ENCODE results near the gene RIPPLY3.

Gene RIPPLY3

DNA sequence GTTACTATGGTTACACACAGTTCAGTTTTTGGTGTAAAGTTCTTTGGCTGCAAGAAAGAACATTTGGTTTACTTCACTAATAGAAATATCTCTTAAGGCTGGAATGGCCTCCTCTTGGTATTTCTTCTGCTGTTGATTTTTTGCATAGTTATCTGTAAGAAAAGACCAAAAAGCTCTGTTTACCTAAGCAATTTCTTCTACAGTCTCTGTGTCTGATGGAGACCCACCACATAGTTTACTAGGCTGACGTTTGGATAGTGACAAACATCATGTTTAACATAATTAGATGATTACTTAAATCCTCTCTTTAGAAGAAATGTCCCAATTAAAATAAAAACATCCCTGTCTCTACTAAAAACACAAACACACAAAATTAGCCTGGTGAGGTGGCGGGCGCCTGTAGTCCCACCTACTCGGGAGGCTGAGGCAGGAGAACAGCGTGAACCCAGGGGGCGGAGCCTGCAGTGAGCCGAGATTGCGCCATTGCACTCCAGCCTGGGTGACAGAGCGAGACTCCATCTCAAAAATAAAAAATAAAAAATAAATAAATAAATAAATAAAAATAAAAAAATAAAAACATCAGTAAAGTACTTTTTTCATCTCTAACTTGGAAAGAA, 59.2 kb downstream of the RIPPLY3 start:
- Histone ChIP-seq H3K36me3 (ENCODE audit: control insufficient read depth in 2 of 2, insufficient read depth in 1 of 2, low read length in 2 of 2) (peaks cover 35 to 51% of the 10 kb centered on the region in 2 experiments), H3K4me1 (ENCODE audit: control insufficient read depth, insufficient read depth, low read length) (peaks cover 5% of the 10 kb centered on the region), H3K27ac (ENCODE audit: extremely low read depth, low read depth, low read length) (no peak overlapping the region), H3K9me3 (ENCODE audit: control insufficient read depth, insufficient read depth, low read depth, low read length) (no peaks in the 10 kb centered on the region), H3K4me3 (ENCODE audit: low read depth, low read length) (no peak overlapping the region)
- TF ChIP-seq ZBTB21 (tag by site-specific recombination; IDR thresholded peaks at IDR 0.05) (no peak), ZNF16 (tag by site-specific recombination; IDR thresholded peaks at IDR 0.05; ENCODE audit: low read depth) (no peak), SCRT1 (tag by site-specific recombination; IDR thresholded peaks at IDR 0.05; ENCODE audit: borderline replicate concordance) (no peak), SETDB1 (IDR thresholded peaks at IDR 0.05; ENCODE audit: insufficient read length, low read length) (no peak), ZNF23 (tag by site-specific recombination; IDR thresholded peaks at IDR 0.05; ENCODE audit: borderline replicate concordance) (no peak), ZBTB17 (tag by site-specific recombination; IDR thresholded peaks at IDR 0.05) (no peak), ZNF529 (tag by site-specific recombination; IDR thresholded peaks at IDR 0.05; ENCODE audit: insufficient replicate concordance) (no peak), ZNF221 (tag by site-specific recombination; IDR thresholded peaks at IDR 0.05; ENCODE audit: borderline replicate concordance) (no peak), KLF16 (tag by site-specific recombination; IDR thresholded peaks at IDR 0.05) (no peak), KLF7 (tag by site-specific recombination; IDR thresholded peaks at IDR 0.05; ENCODE audit: borderline replicate concordance) (no peak), HOXC10 (CRISPR knock-in tag; IDR thresholded peaks at IDR 0.05) (no peak), ZNF629 (tag by site-specific recombination; IDR thresholded peaks at IDR 0.05) (no peak), ZNF214 (tag by site-specific recombination; IDR thresholded peaks at IDR 0.05; ENCODE audit: borderline replicate concordance) (no peak), ZNF239 (tag by site-specific recombination; IDR thresholded peaks at IDR 0.05) (no peak)
- TF ChIP-seq, protein P1, sequence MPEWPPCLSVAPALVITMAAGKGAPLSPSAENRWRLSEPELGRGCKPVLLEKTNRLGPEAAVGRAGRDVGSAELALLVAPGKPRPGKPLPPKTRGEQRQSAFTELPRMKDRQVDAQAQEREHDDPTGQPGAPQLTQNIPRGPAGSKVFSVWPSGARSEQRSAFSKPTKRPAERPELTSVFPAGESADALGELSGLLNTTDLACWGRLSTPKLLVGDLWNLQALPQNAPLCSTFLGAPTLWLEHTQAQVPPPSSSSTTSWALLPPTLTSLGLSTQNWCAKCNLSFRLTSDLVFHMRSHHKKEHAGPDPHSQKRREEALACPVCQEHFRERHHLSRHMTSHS (tag by site-specific recombination; IDR thresholded peaks at IDR 0.05) = no peak
- TF ChIP-seq, protein P2, sequence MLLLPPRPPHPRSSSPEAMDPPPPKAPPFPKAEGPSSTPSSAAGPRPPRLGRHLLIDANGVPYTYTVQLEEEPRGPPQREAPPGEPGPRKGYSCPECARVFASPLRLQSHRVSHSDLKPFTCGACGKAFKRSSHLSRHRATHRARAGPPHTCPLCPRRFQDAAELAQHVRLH (tag by site-specific recombination; IDR thresholded peaks at IDR 0.05) = no peak
- TF ChIP-seq, protein P3, sequence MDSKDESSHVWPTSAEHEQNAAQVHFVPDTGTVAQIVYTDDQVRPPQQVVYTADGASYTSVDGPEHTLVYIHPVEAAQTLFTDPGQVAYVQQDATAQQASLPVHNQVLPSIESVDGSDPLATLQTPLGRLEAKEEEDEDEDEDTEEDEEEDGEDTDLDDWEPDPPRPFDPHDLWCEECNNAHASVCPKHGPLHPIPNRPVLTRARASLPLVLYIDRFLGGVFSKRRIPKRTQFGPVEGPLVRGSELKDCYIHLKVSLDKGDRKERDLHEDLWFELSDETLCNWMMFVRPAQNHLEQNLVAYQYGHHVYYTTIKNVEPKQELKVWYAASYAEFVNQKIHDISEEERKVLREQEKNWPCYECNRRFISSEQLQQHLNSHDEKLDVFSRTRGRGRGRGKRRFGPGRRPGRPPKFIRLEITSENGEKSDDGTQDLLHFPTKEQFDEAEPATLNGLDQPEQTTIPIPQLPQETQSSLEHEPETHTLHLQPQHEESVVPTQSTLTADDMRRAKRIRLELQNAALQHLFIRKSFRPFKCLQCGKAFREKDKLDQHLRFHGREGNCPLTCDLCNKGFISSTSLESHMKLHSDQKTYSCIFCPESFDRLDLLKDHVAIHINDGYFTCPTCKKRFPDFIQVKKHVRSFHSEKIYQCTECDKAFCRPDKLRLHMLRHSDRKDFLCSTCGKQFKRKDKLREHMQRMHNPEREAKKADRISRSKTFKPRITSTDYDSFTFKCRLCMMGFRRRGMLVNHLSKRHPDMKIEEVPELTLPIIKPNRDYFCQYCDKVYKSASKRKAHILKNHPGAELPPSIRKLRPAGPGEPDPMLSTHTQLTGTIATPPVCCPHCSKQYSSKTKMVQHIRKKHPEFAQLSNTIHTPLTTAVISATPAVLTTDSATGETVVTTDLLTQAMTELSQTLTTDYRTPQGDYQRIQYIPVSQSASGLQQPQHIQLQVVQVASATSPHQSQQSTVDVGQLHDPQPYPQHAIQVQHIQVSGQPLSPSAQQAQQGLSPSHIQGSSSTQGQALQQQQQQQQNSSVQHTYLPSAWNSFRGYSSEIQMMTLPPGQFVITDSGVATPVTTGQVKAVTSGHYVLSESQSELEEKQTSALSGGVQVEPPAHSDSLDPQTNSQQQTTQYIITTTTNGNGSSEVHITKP (tag by site-specific recombination; IDR thresholded peaks at IDR 0.05) = no peak
- TF ChIP-seq, protein P4, sequence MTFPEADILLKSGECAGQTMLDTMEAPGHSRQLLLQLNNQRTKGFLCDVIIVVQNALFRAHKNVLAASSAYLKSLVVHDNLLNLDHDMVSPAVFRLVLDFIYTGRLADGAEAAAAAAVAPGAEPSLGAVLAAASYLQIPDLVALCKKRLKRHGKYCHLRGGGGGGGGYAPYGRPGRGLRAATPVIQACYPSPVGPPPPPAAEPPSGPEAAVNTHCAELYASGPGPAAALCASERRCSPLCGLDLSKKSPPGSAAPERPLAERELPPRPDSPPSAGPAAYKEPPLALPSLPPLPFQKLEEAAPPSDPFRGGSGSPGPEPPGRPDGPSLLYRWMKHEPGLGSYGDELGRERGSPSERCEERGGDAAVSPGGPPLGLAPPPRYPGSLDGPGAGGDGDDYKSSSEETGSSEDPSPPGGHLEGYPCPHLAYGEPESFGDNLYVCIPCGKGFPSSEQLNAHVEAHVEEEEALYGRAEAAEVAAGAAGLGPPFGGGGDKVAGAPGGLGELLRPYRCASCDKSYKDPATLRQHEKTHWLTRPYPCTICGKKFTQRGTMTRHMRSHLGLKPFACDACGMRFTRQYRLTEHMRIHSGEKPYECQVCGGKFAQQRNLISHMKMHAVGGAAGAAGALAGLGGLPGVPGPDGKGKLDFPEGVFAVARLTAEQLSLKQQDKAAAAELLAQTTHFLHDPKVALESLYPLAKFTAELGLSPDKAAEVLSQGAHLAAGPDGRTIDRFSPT (tag by site-specific recombination; IDR thresholded peaks at IDR 0.05) = no peak
- TF ChIP-seq, protein P5, sequence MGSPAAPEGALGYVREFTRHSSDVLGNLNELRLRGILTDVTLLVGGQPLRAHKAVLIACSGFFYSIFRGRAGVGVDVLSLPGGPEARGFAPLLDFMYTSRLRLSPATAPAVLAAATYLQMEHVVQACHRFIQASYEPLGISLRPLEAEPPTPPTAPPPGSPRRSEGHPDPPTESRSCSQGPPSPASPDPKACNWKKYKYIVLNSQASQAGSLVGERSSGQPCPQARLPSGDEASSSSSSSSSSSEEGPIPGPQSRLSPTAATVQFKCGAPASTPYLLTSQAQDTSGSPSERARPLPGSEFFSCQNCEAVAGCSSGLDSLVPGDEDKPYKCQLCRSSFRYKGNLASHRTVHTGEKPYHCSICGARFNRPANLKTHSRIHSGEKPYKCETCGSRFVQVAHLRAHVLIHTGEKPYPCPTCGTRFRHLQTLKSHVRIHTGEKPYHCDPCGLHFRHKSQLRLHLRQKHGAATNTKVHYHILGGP (tag by site-specific recombination; IDR thresholded peaks at IDR 0.05) = no peak
- TF ChIP-seq, protein P6, sequence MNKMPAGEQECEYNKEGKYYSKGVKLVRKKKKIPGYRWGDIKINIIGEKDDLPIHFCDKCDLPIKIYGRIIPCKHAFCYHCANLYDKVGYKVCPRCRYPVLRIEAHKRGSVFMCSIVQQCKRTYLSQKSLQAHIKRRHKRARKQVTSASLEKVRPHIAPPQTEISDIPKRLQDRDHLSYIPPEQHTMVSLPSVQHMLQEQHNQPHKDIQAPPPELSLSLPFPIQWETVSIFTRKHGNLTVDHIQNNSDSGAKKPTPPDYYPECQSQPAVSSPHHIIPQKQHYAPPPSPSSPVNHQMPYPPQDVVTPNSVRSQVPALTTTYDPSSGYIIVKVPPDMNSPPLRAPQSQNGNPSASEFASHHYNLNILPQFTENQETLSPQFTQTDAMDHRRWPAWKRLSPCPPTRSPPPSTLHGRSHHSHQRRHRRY (tag by site-specific recombination; IDR thresholded peaks at IDR 0.05) = no peak
- ChIA-PET CTCF (interaction anchor here (1.7 kb wide), 1 partner anchor 24 kb away, joined by 3 read pairs; no protein-coding TSS in a partner anchor), POLR2A (no interaction called here)

Measured in HEK293 (cell line).